Stimulated activated CD8-positive, alpha-beta memory T cell treated with anti-CD3 and anti-CD28 coated beads, Interleukin-12 subunit alpha, Interleukin-12 subunit beta, amount 100 ng/mL, for 1 hour (primary cell): ENCODE measurements around the gene DMXL2.
"Not testable (repeated sequence)": the region's sequence is repeated elsewhere in the genome, so short reads cannot be mapped to it uniquely, and the experiment has no call there.

Experiments used
- DNase-seq: peaks from one replicate; pipeline ENCODE4 v3.0.0-alpha.2; 2020; ENCODE audit warnings: low read depth

DMXL2 gene

DNA sequence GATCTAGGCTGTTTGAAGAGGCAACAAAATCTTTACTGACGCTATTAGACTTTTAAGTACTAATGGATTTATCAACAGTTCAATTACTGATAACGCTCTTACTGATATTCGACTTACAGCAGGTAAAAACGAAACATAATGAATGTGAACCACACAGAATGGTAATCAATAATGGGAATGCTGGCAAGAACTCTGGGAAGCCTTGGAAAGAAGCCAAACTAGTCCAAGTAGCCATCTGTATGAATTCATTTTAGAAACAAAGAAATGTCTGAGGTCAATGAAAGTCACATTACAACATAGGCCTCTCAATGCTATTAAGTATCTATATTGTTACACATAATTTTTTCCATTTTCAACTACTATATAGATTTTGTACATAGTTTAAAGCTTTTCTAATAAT lies 130.0 kb downstream of the DMXL2 start:
- DNase-seq, result no peak

DNA sequence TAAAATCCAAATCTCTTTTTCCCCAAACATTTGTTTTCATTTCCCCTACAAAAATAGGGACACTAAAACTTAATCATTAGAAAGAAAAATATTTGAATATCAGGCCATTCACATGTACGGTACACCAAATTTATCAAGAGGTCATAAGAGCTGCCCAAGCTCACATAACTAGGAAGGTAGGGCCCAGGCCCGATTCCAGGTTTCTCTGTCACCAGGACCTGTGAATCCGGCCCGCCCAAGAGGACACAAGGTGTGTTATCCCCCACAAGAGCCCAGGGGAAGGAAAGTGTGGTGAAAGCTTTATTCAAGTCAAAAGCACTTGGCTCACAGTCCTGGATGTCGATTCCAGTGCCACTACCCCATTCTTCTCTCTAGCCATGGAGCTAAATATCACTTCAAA lies 130.6 kb downstream of the DMXL2 start:
- DNase-seq, result no peak

DNA sequence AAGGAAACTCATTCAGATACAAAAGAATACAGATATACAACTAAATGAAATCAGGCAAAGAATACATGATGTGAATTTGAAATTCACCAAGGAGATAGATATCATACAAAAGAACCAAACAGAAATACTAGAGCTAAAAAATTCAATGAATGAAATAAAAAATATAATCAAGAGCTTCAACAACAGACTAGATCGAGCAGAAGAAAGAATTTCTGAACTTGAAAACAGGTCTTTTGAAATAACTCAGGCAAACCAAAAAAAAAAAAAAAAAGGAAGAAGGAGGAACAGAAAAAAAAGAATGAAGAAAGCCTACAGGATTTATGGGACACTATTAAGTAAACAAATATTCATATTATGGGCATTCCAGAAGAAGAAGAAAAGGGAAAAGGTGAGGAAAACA lies 137.8 kb downstream of the DMXL2 start:
- DNase-seq, result no peak

DNA sequence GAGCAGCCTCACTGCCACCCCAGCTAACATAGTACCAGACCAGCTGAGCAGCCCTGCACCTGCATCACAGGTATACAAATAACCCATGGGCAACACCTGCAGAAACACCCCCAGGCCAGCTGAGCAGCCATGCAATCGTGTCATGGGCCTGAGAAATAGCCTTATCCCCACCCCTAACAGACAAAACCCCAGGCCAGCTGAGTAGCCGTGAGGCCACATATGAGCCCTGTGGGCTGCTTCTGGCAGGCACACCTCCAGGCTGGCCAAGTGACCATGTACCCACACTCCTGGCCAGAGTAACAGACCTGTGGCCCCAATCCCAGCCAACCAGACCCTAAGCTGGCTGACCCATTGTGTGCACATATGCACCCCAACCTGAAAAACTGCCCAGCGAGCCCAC lies 138.6 kb downstream of the DMXL2 start:
- DNase-seq, result no peak

DNA sequence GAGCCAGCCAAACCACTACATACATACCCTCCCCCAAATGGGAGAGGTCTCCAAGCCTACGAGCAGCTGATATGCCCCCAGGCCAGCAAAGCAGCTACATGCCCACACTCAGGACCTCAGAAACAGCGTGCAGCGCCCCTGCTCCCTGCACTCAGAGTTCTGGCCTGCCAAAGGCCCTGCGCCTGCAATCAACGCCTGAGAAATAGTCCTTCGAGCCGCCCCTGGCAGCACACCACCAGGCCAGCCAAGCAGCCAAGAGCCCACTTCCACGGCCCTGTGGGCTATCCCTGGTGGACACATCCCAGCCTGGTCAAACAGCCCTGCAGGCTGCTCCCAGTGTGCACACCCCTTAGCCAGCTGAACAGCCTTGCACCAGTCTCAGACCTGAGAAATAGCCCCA lies 139.1 kb downstream of the DMXL2 start:
- DNase-seq, result no peak

DNA sequence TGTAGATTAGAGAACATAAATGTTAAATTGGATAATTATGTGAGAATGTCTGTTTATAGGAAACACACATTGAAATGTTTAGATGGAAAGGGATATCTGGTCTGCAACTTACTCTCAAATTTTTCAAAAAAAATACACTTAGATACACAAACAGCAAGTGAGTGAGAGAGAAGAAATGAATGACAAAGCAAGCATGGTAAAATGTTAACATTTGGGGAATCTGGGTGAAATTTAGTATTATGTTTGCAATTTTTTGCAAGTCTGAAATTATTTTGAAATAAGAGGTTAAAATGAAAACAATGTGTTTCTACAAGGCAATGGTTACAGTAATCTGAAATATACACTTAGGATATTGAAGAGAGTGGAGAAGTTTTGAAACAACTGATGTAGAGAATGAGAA lies 146.8 kb downstream of the DMXL2 start:
- DNase-seq, result no peak

DNA sequence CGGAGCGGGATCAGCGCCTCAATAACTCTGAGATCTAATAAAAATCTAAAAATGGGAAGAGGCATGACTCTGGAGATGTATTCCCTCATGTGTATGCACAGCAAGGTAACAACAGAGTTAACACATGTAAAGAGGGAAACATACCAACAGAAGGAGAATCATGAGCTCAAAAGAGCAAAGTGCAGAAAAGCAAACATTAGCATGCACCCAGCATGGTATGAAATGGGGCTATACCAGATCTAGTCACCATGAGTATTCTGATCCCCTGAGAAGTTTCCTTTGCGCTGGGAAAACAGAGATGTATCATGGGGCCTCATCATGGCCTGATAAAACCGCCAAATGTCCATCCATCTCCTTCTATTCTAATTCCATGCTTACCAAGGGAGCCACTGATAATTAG lies 152.1 kb downstream of the DMXL2 start:
- DNase-seq, result no peak

DNA sequence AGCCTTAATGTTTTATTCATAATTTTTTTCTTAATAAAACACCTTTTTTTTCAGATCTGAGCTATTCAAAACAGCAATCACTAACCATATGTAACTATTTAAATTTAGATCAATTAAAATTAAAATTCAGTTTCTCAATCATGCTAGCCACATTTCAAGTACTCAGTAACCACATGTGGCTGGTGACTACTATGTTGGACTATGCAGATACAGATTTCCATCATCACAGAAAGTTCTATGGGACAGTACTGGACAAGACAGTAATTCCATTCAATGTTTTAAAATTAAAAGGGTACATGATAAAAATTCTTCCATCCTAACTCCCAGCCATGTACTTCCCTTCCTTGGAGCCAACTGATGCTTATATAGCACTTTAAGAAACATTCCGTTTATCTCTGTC lies 161.8 kb downstream of the DMXL2 start:
- DNase-seq, result no peak

DNA sequence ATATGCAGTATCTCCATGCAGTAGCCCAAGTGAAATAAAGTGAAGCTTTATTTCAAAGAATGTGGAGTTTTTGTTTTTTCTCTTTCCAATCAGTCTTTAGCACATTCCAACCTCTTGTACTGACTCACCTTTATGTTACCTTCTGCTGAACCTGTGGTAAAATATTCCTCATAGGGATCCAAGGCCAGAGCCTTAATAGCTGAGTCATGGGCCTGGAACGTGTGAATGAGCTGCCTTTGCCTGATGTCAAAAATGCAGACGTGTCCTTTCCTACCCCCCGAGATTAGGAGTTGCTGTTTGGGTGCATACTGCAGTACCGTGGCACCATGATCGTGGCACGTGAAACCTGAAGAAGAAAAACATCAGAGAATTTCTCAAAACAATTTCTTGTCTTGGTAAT lies 172.6 kb downstream of the DMXL2 start:
- no peak for DNase-seq

DNA sequence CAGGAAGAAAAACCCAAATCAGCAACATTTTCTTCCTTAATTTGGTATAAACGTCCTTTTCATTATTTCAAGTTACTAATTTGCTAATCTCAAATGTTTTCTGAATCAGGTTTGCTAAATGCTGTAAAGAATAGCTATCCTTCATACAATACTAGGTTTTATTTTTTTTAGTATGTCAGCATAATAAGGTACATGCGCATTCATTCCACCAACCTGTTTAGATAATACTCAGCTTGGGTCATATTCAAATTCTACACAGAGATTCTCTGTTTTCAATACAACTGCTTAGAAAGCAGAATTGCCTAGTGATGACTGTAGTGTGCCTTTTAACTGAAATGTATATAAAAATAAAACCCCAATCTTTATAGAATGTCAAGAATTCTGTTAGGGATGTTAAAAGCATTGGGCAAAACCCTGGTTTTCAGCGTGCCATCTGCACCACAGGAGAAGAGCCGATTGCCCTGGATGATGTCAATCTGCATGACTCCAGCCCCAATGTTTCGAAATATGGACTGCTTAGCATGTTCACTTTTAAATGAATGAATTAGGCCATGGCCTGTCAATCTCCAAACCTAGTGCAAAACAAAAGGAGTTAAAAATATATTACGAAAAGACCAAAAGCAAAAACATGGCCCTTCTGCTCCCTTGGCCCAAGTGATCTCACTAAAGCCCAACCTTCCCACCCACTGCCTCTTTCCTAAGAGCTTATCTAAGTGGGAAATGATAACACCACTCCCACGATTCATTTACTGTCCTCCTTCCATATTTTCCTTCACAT lies 173.8 kb downstream of the DMXL2 start:
- DNase-seq, result no peak

DNA sequence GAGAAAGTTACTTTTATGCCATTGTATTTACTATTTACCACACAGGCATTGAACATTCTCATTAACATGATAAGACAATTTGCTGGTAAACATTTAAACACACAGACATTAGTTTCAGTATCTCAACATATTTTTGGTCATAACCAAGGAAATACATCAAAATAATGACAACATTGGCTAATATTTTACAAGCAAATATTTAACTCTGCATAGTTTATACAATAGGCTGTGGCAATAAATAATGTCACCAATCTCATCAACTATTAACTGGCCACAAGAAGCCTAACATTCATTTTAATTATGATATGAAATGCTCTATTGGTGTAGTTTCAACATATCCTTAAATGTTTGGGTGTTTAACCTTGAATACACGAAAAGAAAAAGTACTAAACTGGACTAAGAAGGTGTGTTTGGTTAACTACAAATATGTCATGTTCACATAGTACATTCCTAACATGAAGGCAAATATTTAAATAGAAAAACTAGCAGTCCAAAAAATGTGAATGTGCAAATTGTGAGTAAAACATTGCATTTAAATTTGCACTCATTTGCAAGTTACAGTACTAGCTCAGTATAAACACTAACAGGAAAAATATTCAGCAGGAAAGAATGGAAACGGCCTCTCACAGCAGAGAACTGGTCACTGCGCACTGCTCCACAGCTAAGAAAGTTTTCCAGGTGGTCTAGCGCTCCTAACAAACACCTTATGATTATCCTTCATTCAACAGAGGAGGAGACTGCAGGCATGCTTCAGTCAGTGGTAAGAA lies 174.5 kb downstream of the DMXL2 start:
- DNase-seq, result no peak

DNA sequence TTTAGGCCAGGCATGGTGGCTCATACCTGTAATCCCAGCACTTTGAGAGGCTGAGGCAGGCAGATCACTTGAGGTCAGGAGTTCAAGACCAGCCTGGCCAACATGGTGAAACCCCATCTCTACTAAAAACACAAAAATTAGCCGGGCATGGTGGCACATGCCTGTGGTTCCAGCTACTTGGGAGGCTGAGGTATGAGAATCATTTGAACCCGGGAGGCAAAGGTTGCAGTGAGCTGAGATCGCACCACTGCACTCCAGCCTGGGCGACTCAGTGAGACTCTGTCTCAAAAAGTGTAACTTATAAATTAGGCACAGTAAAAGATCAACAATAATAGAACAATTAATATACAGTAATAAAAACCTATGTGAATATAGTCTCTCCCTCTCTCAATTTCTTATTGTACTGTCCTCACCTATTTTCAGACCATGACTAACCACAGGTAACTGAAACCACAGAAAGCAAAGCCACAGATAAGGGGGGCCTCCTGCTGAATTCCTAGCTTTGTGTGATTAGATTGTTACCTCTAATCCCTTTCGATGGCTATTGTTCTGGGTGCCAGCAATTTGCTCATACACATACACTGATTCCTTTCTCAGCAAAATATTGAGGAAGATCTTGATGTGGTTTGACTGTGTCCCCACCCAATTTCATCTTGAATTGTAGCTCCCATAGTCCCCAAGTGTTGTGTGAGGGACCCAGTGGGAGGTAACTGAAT lies 176.4 kb downstream of the DMXL2 start:
- not testable (repeated sequence) for DNase-seq

DNA sequence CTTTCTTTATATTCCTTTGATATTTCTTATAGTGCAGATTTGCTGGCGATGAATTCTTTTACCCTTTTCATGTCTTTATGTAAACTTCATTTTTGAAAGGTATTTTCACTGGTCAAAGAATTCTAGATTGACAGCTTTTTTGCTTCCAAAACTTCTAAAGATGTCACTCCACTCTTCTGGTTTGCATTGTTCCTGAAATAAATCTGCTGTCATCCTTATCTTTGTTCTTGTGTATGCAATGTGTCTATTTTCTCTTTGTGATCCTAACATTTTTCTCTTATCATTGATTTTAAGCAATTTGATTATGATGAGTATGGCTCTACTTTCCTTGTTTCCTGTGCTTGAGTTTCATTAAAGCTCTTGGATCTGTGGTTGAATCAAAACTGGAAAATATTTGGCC lies 177.8 kb downstream of the DMXL2 start:
- no peak for DNase-seq

DNA sequence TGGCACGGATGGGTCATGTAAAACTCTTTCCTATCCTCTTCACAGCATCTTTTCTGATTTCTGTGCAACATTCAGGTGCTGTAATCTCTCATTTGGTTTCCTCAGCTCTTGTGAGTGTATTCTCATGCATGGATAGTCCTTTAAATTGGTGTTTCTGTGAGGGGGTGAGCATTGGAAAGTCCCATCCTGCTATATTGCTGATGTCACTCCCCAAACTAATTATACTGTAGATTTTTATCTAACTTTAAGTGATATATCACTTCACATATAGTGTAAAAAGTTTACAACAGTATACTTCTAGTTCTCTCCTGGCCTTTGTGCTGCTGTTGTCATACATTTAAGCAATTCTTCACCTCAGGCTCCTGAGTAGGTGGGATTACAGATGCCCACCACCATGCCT lies 178.5 kb downstream of the DMXL2 start:
- no peak for DNase-seq

DNA sequence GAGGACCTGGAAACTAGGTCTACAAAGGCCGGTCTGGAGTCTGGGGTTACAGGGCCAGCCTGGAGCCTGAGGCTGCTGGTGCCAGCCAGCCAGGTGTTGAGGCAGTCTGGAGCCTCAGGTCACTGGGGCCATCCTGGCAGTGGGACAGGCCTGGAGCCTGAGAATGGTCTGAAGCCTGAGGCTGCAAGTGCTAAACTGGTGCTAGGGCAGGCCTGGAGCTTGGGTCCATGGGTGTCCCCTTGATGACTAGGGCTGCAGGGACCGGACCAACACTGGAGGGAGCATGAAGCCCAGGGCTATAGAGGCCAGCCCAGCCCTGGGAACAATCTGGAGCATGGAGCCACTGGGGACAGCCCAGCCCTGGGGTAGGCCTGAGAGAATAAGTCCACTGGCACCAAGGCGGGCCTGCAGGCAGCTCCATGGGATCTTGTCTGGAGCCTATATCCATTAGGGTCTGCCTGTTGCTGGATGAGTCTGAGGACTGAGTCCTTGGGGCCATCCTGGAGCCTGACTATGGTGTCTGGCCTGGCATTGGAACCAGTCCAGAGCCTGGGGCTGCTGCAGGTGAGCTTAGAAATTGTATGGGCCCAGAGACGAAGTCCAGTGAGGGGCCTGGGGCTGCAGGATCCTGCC lies 179.2 kb downstream of the DMXL2 start:
- no peak for DNase-seq

DNA sequence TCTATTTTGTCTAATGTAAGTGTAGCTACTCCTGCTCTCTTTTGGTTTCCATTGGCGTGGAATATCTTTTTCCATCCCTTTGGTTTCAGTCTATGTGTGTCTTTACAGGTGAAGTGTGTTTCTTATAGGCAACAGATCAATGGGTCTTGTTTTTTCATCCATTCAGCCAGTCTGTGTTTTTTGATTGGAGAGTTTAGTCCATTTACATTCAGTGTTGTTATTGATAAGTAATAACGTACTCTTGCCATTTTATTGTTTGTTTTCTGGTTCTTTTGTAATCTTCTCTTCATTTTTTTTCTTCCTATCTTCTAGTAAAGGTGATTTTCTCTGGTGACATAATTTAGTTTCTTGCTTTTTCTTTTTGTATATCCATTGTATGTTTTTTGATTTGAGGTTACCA lies 184.0 kb downstream of the DMXL2 start:
- DNase-seq, result no peak

DNA sequence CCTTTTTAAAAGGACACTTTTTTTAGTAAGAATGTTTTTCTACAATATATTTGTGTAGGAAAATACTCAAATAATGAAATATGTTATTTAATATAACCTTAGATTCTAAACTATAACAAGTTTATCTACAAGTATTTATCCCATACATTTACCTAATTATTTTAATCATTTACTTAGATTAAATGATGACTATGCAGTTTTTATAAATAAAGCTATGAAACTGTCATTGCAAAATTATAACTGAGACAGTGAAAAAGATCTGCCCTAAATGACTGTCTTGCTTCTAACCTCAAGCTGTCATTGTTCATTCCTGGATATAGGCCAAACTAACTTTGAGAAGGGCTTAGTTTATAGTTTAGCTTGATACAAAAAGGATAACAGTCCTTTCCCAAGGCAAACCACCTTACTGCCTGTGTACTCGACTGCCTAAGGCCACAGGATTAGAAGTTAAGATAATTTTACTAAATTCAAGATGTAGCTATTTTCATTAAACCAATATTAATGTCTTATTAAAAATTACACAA lies 197.0 kb downstream of the DMXL2 start:
- DNase-seq, result no peak

DNA sequence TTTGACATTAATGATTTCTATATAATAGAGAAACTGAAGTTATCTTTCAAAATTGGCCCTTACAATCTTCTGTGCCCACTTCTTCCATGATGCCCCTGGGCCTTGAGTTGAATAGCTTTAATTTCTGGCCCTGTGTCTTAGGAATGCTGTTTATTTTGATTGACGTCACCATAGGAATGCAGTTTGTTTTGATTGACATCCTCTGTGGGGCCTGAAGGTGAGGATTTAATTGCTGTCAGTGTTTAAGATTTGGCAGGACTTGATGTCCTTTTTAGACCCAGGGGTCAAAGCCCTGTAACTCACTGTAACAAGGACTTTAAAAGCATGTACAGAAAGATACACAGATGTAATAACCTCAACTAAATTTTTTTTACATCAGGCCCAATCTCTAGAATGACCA lies 197.8 kb downstream of the DMXL2 start:
- DNase-seq, result no peak

DNA sequence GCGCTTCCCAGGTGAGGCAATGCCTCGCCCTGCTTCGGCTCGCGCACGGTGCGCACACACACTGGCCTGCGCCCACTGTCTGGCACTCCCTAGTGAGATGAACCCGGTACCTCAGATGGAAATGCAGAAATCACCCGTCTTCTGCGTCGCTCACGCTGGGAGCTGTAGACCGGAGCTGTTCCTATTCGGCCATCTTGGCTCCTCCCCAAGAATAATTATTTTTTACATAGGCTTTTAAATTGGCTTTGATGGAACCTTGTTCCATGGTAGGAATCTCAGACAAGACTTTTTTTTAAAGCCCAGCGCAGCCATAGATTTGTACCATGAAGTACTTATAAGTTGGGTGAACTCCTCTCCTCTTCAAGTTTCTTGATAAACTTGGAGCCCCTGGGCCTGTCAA lies 199.5 kb downstream of the DMXL2 start:
- not testable (repeated sequence) for DNase-seq

DNA sequence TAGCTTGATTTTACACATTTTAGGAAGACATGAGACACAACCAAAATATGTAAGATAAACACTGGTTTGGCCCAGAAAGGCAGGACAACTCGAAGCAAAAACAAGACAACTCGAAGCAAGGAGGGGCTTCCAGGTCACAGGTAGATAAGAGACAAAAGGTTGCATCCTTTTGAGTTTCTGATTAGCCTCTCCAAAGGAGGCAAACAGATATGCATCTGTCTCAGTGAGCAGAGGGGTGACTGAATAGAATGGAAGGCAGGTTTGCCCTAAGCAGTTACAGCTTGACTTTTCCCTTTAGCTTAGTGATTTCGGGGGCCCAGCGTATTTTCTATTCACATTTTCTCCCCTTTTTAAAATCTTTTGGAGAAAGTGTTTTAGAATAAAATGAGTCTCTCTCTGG lies 206.4 kb downstream of the DMXL2 start:
- DNase-seq, result no peak

DNA sequence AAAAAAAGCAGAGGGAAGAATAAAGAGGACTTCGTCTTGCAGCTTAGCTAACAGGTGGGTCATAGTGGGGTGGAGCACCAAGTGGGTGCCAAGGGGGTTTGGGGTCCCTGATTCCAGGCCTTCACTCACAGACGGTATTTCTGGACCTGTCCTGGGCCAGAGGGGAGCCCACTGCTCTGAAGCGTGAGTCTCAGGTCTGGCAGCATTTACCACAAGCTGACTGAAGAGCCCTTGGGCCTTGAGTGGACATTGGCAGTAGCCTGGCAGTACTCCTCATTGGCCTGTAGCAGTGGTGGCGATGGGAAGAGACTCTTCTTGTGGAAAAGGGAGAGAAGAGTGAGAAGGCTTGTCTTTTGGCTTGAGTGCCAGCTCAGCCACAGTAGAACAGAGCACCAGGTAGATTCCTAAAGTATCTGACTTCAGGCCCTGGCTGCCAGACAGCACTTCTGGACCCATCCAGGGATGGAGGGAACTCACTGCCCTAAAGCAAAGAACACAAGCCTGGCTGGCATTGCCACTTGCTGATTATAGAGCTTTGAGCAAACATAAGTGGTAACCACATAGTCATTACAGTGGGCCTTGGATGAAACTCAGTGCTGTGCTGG lies 208.2 kb downstream of the DMXL2 start:
- DNase-seq, result no peak
